Activated CD4-positive, CD25-positive, alpha-beta regulatory T cell (primary cell): ENCODE measurements around the gene CDK7.

Experiments used
- DNase-seq, 4 experiments: peaks; one replicate each; lab custom pipeline; 2025; lab: John Stamatoyannopoulos, UW

Gene CDK7

DNA sequence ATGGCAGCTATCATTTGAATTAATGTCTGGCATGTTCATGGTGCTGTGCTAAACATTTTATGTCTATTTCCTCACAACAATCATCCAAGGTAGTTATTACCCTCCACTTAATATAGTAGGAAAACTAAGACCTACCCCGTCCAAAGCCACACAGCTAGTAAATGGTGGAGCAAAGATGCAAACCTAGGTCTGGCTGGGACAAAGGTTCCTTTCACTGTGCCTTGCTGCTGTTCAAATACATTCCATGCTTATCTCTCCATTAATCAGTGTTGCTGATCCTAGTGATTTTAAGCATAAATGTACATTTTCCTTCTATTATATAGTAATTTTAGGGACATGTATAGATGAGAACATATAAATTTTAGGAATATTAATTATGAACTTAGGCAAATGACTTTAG is 59.2 kb downstream of the CDK7 start:
- DNase-seq = no peak

DNA sequence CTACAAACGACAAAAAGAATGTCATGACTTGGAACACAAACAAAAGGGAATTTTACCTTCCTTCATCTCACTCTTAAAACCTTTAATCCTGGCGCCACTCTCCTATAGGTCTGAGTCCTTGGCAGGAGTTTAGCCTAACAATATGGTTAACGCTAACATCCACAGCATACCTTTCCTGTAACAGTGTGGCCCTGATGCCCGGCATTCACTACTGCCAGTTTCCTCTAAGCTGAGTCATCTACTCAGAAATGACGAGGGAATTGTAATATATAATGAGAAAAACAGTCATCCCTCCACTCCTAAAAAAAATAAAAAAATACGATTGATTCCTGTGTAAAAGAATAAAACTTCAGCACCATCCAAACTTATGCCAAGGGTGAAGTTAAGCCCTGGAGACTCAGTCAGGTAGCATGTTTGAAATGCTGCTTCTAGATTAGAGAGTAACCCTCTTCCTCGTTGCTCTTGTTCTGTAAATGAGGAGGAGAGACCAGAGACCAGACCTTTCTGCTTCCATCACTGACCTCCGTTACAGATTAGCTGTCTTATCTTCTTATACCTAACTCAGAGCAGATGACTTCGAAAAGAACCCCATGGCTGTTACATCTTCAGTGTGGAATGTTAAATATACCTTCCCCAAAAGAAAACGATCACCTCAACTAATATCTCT is 60.5 kb downstream of the CDK7 start:
- no peak for DNase-seq

DNA sequence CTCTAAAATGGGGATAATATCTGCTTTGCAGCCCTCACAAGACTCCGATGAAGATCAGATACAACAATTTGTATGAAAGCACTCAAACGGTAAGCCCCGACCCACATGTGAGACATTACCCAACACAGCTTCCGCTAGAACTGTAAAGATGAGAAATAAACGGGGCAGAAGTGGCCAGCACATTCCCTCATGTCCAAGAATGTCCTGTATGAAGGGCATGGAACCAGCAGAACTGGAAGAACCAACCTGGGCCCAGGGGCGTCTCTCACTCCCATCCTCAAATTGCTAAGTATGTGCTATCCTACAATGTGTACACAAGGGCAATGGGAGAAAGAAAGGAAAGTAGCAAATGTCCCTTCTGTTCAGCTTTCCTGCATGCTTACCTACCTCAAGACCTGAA is 64.9 kb downstream of the CDK7 start:
- no peak for DNase-seq

DNA sequence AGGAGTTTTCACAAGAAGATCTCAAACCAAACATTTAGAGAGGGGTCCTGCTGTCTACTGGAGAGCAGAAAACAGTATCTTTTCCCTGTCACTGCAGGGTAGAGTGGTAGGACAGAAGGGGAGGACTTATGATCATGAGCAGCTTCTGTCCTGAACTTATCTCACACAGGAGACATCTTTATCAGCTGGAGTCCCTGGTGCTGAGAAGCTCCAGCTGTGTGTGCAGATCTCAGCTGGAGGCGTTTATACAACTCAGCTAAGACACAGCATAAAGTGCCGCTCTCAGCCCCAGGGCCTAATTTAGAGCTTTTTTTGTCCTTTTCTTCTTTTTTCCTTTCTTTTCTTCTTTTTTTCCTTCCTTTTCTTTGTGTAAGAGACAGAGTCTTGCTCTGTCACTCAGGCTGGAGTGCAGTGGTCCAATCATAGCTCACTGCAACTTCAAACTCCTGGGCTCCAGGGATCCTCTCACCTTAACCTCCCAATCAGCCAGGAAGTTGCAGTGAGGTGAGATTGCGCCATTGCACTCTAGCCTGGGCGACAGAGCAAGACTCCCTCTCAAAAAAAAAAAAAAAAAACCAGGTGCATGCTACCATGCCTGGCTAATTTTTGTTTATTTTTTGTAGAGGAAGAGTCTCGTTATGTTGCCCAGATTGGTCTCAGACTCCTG is 66.0 kb downstream of the CDK7 start:
- DNase-seq = no peak

DNA sequence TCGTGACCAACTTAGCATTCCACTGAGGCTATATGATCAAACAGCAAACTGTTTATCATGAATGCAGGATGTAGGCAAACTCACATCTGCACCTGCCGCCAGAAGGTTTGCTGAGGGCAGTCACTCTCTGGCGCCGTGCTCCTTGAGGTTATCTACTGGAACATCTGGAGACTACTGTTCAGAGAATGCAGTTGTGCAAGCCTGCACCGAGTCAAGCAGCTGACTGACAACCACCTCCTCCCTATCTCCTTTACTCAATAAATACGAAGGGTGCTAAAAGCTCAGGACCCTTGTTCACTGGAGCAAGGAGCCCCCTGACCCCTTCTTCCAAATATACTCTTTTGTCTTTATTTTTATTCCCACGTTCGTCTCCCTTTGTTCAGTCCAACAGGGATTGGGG is 70.8 kb downstream of the CDK7 start:
- DNase-seq = no peak

DNA sequence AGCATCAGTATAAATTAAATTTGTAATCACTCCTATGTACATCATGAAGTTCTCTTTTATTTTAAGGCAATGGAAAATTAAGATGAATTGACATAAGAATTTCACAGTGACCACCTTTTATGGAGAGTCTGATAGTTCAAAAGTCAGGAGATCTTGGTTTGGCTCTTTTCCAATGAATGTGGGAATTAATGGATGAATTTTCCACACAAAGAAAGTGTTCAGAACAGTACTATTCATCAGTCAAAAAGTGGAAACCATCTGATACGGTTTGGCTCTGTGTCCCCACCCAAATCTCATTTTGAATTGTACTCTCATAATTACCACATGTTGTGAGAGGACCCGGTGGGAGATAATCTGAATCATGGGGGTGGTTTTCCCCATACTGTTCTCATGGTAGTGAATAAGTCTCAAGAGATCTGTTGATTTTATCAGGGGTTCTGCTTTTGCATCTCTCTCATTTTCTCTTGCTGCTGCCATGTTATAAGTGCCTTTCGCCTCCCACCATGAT is 73.4 kb downstream of the CDK7 start:
- no peak for DNase-seq

DNA sequence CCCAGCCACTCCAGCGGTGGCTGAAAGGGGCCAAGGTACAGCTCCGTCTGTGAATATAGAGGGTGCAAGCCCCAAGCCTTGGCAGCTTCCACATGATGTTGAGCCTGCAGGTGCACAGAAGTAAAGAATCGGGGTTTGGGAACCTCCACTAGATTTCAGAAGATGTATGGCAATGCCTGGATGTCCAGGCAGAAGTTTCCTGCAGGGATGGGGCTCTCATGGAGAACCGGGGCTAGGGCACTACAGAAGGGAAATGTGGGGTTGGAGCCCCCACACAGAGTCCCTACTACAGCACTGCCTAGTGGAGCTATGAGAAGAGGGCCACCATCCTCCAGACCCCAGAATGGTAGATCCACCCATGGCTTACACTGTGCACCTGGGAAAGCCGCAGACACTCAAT is 74.7 kb downstream of the CDK7 start:
- no peak for DNase-seq

DNA sequence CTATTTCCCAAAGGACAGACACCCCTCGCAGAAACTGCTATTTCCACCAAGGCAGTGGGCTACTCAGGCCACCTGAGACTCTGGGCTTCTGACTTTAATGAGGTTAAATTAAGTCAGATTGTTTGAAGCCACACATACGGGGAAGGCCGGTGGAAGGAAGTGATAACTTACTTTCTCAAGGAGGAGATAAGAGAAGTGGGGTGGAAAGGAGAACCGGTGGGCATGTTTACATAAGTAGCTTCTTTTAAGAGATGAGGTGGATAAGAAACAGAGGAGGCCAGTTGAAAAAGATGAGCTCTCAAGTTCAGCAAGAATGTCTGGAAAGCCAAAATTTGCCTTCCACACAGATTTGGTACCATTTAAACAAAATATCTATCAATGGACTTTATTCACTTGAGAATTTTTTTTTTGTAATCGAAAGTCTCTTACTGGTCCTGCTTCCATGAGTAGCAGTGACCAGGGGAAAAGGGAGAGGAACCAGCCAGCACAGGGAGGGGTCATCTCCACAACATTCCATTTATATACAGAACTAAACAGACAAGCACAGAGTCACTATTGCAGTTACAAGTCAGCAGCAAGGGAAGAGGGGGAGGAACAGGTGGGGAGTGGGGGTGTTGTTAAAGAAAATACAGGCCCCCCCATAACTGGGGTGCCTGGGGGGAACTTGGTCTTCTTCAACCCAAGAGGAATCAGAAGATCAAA is 77.9 kb downstream of the CDK7 start:
- no peak for DNase-seq

DNA sequence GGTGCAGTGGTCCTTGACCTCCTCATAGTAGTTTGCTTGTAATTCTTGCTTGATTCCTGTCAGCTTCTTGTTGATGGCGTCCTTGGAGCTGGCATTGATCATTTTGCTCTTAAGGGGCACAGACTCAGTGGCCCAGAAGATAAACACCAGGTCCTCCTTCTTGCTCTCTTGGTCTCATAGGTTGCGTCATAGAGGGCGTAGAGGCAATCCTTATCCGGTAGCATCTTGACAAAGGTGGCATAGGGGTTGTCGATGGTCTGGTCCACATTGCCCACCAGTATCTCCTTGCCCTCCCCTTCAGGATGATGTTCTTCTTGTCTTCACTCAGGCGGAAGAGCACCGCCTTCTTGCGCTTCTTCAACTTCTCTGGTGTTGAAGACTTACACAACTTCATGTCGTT is 78.7 kb downstream of the CDK7 start:
- no peak for DNase-seq

DNA sequence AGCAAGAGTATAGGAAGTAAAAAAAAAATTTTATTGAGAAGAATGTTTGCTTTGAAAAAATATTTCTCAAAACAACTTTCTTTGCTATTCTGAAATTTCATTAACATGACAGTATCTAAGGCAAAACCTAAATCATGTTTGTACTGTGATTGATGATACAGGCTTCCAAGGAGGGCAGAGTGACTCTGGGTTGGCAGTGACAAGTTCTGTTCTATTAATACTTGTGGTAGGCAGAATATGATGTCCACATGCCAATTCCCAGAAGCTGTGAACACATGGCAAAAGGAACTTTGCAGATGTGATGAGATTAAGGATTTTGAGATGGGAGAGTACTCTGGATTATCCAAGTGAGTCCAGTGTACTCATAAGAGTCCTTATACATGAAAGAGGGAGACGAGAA is 81.3 kb downstream of the CDK7 start:
- no peak for DNase-seq

DNA sequence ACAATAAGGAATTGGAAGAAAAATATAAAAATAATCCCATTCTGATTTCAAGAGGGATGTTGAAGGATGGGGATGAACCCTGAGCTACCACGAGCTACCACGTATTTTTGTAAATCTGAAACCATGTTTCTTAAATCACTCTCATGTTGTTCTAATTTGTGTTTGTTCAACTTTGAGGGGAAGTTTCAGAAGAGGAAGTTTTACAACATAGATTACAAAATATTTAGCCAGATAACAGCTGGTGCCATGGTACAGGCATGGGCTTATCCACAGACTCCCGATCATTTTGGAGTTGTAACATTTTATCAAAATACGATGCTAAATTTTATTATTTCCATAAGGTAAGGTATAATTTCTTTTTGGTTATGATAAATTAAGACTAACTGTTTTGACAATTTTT is 82.7 kb downstream of the CDK7 start:
- DNase-seq = no peak

DNA sequence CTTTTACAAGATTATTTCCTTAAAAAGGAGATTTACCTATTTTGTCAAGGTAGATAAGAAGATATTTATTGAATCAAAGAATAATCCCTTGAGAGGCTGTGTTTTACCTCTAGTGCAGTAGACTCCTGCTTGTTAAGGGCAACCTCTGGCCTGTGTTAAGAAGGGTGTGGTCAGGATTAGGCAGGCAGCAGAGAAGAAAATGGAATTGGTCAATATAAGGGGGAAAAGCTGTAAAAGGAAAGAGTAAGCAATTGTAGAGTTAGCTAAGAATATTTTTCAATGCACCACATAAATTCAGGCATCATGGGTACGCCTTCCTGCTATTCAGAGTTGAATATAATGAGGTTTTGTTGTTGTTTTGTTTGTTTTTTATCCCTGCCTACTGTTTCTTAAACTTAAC is 91.7 kb downstream of the CDK7 start:
- DNase-seq = no peak
